Ovary (tissue), 3 donors: ENCODE results near the gene PRKD1.

Experiments
- CTCF ChIP-seq, 3 donors: fragments of 450-650 bp in 2 of 3; fragments of 200-600 bp in 1 of 3; IDR thresholded peaks; one replicate each; pipeline versions ENCODE4 v1.5.1 to v1.8.0; 2016 to 2022; ENCODE audit warnings: antibody characterized with exemption in 3 of 3, mild to moderate bottlenecking in 1 of 3
- EP300 ChIP-seq: sonication (generic); formaldehyde crosslinking; IDR thresholded peaks from one replicate; pipeline ENCODE4 v1.6.1; 2017; ENCODE audit warnings: antibody characterized with exemption
- POLR2A ChIP-seq: fragments of 450-650 bp; IDR thresholded peaks from one replicate; pipeline ENCODE4 v1.6.1; 2017; ENCODE audit warnings: antibody characterized with exemption, mild to moderate bottlenecking, moderate library complexity
- donor health status: DM: no; HTN: no; CAD: no.

- no peak for TF ChIP-seq POLR2A
- no peak for TF ChIP-seq CTCF (IDR thresholded peaks at IDR 0.05)
- no peak for TF ChIP-seq EP300
These were observed 106.4 kb downstream of the PRKD1 start for GRCh38 chr14:29821242-29821641.
